Panc1 (cell line): ENCODE data around the gene UBN2. TPM values are rescaled to one million over a fixed set of nuclear protein-coding genes. Genes with fewer than 3 reads are reported as not detected.

Experiments used
- ATAC-seq: fragments of 200-7000 bp; cut with Tn5 transposase; 2 replicates; pipeline ENCODE4 v1.9.1; 2020; ENCODE audit warnings: mild to moderate bottlenecking, moderate library complexity
- BruUV-seq: library from RNA; stranded (reverse); fragments of 400-500 nt; replicated peaks from 2 replicates; lab custom pipeline; 2021; lab: Mats Ljungman, UMichigan
- CTCF ChIA-PET: fragments of 300-600 bp; sonication (Branson Sonifier 250); formaldehyde crosslinking; loops from one replicate; lab custom pipeline; 2022; ENCODE audit warnings: antibody characterized with exemption; lab: Charles Lee
- POLR2A ChIA-PET: fragments of 300-600 bp; sonication (Branson Sonifier 250); formaldehyde crosslinking; loops from one replicate; lab custom pipeline; 2022; ENCODE audit warnings: antibody characterized with exemption; lab: Charles Lee
- DNase-seq: peaks from one replicate; pipeline ENCODE4 v3.0.0-alpha.2; 2010; ENCODE audit warnings: low read depth, low spot score
- H3K27ac ChIP-seq: 2 replicates; pipeline ENCODE4 v1.5.1; 2011; ENCODE audit warnings: mild to moderate bottlenecking, low read length, inconsistent platforms
- H3K27me3 ChIP-seq: fragments of 200-500 bp; sonication (Bioruptor generic); 2 replicates; pipeline ENCODE4 v1.6.0; 2014; ENCODE audit warnings: low read length, inconsistent platforms; ENCODE audit not compliant: control insufficient read depth, insufficient read depth
- H3K36me3 ChIP-seq: fragments of 200-500 bp; sonication (Bioruptor generic); 2 replicates; pipeline ENCODE4 v1.5.1; 2014; ENCODE audit warnings: inconsistent platforms, mild to moderate bottlenecking, low read length, moderate library complexity; ENCODE audit not compliant: control insufficient read depth, insufficient read depth
- H3K4me1 ChIP-seq: 2 replicates; pipeline ENCODE4 v1.5.1; 2011; ENCODE audit warnings: inconsistent platforms, mild to moderate bottlenecking, low read length, moderate library complexity; ENCODE audit not compliant: control insufficient read depth, insufficient read depth
- H3K4me3 ChIP-seq, 2 experiments: 2 replicates each; pipeline ENCODE4 v1.5.1; 2011 to 2012; ENCODE audit warnings: low read depth in 2 of 2, low read length in 2 of 2, mild to moderate bottlenecking in 2 of 2, inconsistent platforms in 1 of 2, moderate library complexity in 1 of 2
- H3K9me3 ChIP-seq: fragments of 200-500 bp; sonication (Bioruptor generic); 2 replicates; pipeline ENCODE4 v1.5.1; 2014; ENCODE audit warnings: low read depth, mild to moderate bottlenecking, inconsistent platforms, low read length, moderate library complexity; ENCODE audit not compliant: control insufficient read depth, insufficient read depth
- POLR2AphosphoS5 ChIP-seq: IDR thresholded peaks from 2 replicates; pipeline ENCODE4 v1.6.1; 2012; ENCODE audit warnings: mild to moderate bottlenecking, low read depth, low read length, moderate library complexity
- REST ChIP-seq, 2 experiments: IDR thresholded peaks; 2 replicates each; pipeline ENCODE4 v1.6.1; 2011 to 2012; ENCODE audit warnings: low read depth in 2 of 2, control low read depth in 1 of 2, low read length in 1 of 2, mild to moderate bottlenecking in 1 of 2, moderate library complexity in 1 of 2; ENCODE audit not compliant: insufficient read depth in 1 of 2
- SIN3A ChIP-seq: IDR thresholded peaks from 2 replicates; pipeline ENCODE4 v1.6.1; 2012; ENCODE audit warnings: low read depth, mild to moderate bottlenecking, low read length, moderate library complexity, borderline replicate concordance; ENCODE audit not compliant: insufficient read depth
- TCF7L2 ChIP-seq: IDR thresholded peaks from 2 replicates; pipeline ENCODE4 v1.6.1; 2011; ENCODE audit warnings: mild to moderate bottlenecking, low read depth, low read length, inconsistent platforms
- in situ Hi-C: cut with HindIII; loops from 2 replicates; pipeline ENCODE4 v1.10.0; 2016; ENCODE audit warnings: low sequenced_read_pairs, low pct_unique_long_range_greater_than_20kb
- intact Hi-C: fragments of 100-400 bp; cut with micrococcal nuclease; formaldehyde crosslinking; loops from one replicate; pipeline ENCODE4 v1.10.0; 2022; ENCODE audit not compliant: unreplicated experiment
- total RNA-seq: library from RNA; stranded (reverse); gene quantifications from one replicate; pipeline ENCODE4 v1.2.1, GENCODE V29; 2021; ENCODE audit not compliant: unreplicated experiment
- TF ChIP-seq, protein P1 (sequence below): fragments of 450-650 bp; IDR thresholded peaks from 2 replicates; pipeline ENCODE4 v1.5.1; 2017; ENCODE audit warnings: mild to moderate bottlenecking

Gene UBN2
- total RNA-seq, 1 experiment from 2014 or later = 14.0 TPM

GRCh38 chr7:139300390-139300789, 69.4 kb downstream of the UBN2 start:
- ATAC-seq = no peak
- Histone ChIP-seq H3K4me1 (no peaks in the 10 kb centered on the region), H3K4me3 (no peak overlapping the region), H3K36me3 (no peaks in the 10 kb centered on the region), H3K27ac (no peak overlapping the region), H3K27me3 (no peaks in the 10 kb centered on the region), H3K9me3 (no peaks in the 10 kb centered on the region)
- in situ Hi-C loops (no loop called here), intact Hi-C loops (no loop called here)
- ChIA-PET CTCF (no interaction called here), POLR2A (no interaction called here)
- BruUV-seq = no TSS peak
- no peak for DNase-seq
- TF ChIP-seq REST (IDR thresholded peaks at IDR 0.05; ENCODE audit: insufficient read depth in 1 of 2, low read depth in 2 of 2, low read length in 1 of 2) = no peak
- no peak for TF ChIP-seq TCF7L2
- no peak for TF ChIP-seq POLR2AphosphoS5
- TF ChIP-seq, protein P1, sequence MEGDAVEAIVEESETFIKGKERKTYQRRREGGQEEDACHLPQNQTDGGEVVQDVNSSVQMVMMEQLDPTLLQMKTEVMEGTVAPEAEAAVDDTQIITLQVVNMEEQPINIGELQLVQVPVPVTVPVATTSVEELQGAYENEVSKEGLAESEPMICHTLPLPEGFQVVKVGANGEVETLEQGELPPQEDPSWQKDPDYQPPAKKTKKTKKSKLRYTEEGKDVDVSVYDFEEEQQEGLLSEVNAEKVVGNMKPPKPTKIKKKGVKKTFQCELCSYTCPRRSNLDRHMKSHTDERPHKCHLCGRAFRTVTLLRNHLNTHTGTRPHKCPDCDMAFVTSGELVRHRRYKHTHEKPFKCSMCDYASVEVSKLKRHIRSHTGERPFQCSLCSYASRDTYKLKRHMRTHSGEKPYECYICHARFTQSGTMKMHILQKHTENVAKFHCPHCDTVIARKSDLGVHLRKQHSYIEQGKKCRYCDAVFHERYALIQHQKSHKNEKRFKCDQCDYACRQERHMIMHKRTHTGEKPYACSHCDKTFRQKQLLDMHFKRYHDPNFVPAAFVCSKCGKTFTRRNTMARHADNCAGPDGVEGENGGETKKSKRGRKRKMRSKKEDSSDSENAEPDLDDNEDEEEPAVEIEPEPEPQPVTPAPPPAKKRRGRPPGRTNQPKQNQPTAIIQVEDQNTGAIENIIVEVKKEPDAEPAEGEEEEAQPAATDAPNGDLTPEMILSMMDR = no peak
- TF ChIP-seq SIN3A = no peak

GRCh38 chr7:139304517-139304916, 73.5 kb downstream of the UBN2 start:
- ChIA-PET CTCF (no interaction called here), POLR2A (no interaction called here)
- in situ Hi-C loops = no loop called here
- ATAC-seq = no peak
- Histone ChIP-seq H3K9me3 (no peaks in the 10 kb centered on the region), H3K27me3 (no peaks in the 10 kb centered on the region), H3K4me1 (no peaks in the 10 kb centered on the region), H3K36me3 (no peaks in the 10 kb centered on the region), H3K27ac (no peak overlapping the region), H3K4me3 (no peak overlapping the region)
- intact Hi-C loops = no loop called here
- no TSS peak for BruUV-seq
- DNase-seq = no peak
- TF ChIP-seq, protein P1 = no peak
- no peak for TF ChIP-seq POLR2AphosphoS5
- TF ChIP-seq REST (IDR thresholded peaks at IDR 0.05; ENCODE audit: insufficient read depth in 1 of 2, low read depth in 2 of 2, low read length in 1 of 2) = no peak
- no peak for TF ChIP-seq TCF7L2
- no peak for TF ChIP-seq SIN3A
